Right ventricle myocardium superior (tissue), 1 donor: ENCODE measurements around the gene ALDH1A2. TPM values are rescaled to one million over a fixed set of nuclear protein-coding genes. Genes with fewer than 3 reads are reported as not detected.

Experiments
- ATAC-seq: fragments of 200-7000 bp; cut with Tn5 transposase; one replicate; pipeline ENCODE4 v1.9.1; 2020; ENCODE audit warnings: mild to moderate bottlenecking; ENCODE audit not compliant: poor library complexity
- DNase-seq: peaks from one replicate; pipeline ENCODE4 v3.0.0-alpha.2; 2020
- intact Hi-C: fragments of 100-400 bp; cut with DNase I; formaldehyde crosslinking; loops from one replicate; pipeline ENCODE4 v1.11.2; 2022
- total RNA-seq: library from RNA; stranded (reverse); fragmentation: NEBNext Ultra II Directional; extraction: Animal tissue kit (Norgen Biotek cat#: 25700); gene quantifications from one replicate; pipeline ENCODE4 v1.2.1, GENCODE V29; 2021
- donor health status: DM: no; HTN: yes; CAD: no; lungs with severe emphysema.

ALDH1A2 gene
- total RNA-seq, 1 donor from 2014 or later: 9.7 TPM

DNA sequence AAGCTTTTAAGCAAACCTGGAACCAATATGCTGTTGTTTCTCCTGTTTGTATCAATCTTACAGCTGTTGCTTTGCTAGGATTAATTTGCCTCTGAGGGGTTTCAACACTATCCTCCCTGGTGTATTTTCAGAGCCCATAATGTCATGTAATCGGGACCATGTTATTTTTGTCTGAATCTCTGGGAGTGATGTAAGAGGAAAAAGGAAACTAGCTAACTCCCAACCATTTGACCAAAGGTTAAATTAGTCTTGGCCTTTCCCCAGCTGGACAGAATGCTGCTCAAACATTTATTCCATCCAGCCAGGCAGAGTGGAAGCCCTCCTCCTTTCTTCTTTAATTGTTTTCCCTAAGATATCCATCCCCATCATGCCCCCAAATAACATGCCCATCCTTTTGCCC is 142.2 kb downstream of the ALDH1A2 start:
- intact Hi-C loops: no loop called here
- DNase-seq (no peak), ATAC-seq (peak; percentile 89)

GRCh38 chr15:57922776-57923175 is 142.7 kb downstream of the ALDH1A2 start:
- intact Hi-C loops: no loop called here
- DNase-seq (peak; percentile 85), ATAC-seq (peak; percentile 92)

DNA sequence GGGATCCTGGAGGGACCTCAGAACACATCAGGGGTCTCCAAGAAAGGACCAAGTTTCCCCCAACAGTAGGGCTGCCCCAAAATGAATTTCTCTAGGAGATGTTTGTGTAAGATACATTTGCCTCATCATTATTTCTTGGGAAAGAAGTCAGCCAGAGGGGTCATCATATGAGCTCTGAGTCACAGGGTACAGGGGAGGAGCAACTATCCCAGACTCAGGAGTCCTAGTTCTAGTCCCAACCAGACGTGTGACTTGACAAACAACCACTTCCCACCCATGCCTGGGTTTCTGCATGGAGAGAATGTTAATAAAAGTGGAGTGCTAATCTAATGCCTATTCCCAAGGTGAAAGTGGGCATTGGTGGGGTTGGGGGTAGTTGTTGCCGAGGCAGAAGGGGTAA is 144.1 kb downstream of the ALDH1A2 start:
- ATAC-seq (no peak), DNase-seq (no peak)
- intact Hi-C loops: no loop called here

DNA sequence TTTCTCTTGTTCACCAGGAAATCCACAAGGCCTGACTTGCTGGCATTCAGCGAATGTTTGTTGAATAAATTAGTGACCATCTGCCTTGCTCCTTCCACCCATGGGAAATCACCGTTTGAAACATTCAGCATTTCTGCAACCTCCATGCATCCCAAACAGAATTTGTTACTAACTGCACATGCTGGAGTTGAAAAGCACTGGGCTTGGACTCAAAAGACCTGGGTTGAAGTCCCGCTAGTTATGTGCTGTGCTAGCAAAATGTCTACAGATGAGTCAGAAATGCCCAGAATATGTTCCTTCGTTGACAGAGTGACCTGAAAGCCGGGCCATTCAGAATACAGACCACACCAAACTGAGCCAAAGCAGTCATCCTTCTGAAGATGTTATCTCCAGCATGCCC is 144.6 kb downstream of the ALDH1A2 start:
- intact Hi-C loops: no loop called here
- DNase-seq (no peak), ATAC-seq (no peak)

- ATAC-seq: no peak
- intact Hi-C loops: no loop called here
- no peak for DNase-seq
These were observed 145.8 kb downstream of the ALDH1A2 start for GRCh38 chr15:57919754-57920153.

- DNase-seq (no peak), ATAC-seq (no peak)
- intact Hi-C loops: no loop called here
These were observed 147.5 kb downstream of the ALDH1A2 start for GRCh38 chr15:57917998-57918397.

DNA sequence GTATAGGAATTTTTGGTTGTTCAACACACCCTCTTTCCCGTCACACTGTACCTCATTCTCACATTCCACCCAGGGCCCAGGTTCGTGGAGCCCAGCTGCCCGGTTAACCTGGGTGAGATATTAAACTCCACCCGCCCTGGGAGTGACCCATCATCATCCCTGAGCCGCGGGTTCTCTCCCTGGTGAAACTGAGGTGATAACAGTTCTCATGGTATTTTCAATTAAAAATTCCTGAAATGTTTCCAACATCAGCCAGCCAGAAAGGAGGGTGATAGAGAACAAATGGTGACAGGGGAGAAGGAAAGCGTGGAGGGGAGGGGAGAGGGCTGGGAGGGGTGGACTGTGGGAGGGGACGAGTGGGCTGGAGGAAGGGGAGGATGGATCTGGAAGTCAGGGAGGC is 148.8 kb downstream of the ALDH1A2 start:
- ATAC-seq (peak; percentile 52), DNase-seq (no peak)
- intact Hi-C loops: no loop called here

GRCh38 chr15:57915827-57916531 is 149.5 kb downstream of the ALDH1A2 start:
- ATAC-seq: peak; percentile 47

DNA sequence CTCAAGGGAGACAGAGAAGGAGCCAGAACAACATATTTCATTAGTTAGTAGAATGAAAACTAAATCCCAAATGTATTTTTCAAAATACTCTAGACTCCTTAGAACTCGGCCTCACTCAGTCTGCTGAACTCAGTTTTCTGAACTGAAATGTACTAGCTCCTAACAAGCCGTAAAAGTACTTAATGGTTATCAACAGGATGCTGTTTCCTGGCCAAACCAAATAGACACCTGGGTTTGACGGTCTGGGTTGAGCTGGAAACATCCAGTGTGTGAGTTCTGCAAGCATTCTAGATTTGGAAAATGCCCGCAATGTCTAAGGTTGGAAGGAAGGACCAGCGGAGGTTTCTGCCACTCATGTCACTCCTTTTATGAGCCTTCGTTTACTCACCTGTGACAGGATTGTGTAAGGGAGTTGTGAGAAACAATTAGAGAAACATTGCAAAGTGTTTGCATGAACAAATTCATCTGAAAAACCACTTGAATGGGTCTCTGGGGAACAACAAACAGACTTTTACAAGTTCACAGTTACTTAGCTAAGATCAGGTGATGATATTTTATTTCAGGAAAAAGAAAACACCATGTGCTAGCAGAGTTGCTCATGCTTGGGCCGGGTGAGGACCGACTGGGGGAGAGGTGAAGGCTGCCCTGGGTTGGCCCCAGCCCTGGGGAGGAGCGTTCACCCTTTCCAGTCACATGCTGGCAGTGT is 151.0 kb downstream of the ALDH1A2 start:
- intact Hi-C loops: no loop called here

More at GRCh38 chr15:57915827-57916531, 149.5 kb downstream of the ALDH1A2 start:
- DNase-seq: peak; percentile 43
- intact Hi-C loops: no loop called here

GRCh38 chr15:57911247-57911646 is 154.3 kb downstream of the ALDH1A2 start:
- intact Hi-C loops: no loop called here
- ATAC-seq: peak; percentile 76
- DNase-seq: peak; percentile 68

More for the DNA sequence above, 151.0 kb downstream of the ALDH1A2 start:
- peak; percentile 34 for ATAC-seq
- DNase-seq: peak; percentile 44

- intact Hi-C loops: no loop called here
- no peak for ATAC-seq
- no peak for DNase-seq
These were observed 154.8 kb downstream of the ALDH1A2 start for GRCh38 chr15:57910672-57911071.

DNA sequence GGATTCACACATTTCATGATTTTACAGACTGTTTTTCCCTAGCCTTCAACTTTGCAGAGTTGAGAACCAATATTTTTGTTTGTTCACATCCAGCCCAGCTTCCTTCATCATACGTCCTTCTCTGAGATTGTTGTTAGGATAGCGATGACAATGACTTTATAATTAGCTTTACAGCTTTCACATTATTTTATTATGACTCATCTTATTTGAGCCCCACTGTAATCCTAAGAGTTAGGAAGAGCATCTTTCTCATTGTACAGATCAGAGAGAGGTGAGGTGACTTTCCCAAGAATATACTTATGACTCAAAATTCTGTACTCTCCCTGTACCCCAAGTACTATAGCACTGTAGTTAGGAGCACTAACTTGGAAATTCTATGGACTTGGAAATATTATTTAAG is 156.1 kb downstream of the ALDH1A2 start:
- intact Hi-C loops: no loop called here
- no peak for DNase-seq
- no peak for ATAC-seq

GRCh38 chr15:57903626-57904025 is 161.9 kb downstream of the ALDH1A2 start:
- DNase-seq (no peak), ATAC-seq (no peak)
- intact Hi-C loops: no loop called here

Other genes starting within 250 kb of the ALDH1A2 start
- gene AQP9, start 72.7 kb upstream of the ALDH1A2 start, total RNA-seq: 1.5 TPM